Measurements from ENCODE around the gene PCID2. TPM values are rescaled to one million over a fixed set of nuclear protein-coding genes. Genes with fewer than 3 reads are reported as not detected.
A peak's percentile ranks its signal among the peaks of the same experiment; 100 is the strongest.

The PCID2 gene
- total and polyA plus RNA-seq, 2 of the 13 experiments (the other 11 are each of a cell fraction or from before 2014, with no cell fraction given): 65.0 to 111 TPM

DNA sequence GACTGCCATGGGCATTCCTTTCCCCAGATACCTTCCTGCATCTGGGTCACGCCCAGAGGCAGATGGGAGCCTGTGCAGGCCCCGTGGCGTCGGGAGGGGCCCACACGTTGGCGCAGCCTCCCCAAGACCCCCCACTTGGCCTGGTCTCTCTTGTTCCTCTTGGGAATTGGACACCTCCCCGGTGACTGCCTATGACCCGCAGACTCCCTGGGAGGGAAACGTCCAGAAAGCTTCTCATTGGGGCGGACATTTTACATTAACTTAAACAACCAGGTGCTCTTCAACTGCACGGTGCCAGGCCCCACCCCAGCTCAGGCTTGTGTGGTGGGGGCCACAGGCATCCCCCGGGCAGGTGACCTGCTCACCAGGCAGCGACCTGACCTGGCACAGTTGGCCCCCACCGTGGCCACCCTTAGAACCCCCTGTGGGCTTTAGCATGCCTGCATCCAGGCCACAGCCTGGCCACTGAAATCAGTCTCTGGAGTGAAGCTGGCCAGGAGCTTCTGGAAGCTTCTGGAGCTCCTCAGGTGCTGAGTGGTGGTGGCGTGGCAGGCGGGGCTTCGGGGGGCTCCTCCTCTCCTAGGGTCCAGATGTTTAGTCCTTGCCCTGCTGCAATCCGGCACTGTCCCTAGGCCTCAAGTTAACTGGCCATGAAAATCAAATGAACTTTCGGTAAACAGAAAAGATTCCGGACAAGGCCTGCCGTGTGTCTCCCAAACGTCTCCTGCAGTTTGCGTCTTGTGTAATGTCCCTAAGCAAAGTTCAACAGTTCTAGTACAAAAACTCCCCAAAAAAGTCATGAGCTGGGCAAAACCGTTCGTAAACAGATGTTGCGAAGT, 58.5 kb downstream of the PCID2 start (continued):
- TF ChIP-seq, protein P1, sequence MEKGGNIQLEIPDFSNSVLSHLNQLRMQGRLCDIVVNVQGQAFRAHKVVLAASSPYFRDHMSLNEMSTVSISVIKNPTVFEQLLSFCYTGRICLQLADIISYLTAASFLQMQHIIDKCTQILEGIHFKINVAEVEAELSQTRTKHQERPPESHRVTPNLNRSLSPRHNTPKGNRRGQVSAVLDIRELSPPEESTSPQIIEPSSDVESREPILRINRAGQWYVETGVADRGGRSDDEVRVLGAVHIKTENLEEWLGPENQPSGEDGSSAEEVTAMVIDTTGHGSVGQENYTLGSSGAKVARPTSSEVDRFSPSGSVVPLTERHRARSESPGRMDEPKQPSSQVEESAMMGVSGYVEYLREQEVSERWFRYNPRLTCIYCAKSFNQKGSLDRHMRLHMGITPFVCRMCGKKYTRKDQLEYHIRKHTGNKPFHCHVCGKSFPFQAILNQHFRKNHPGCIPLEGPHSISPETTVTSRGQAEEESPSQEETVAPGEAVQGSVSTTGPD (CRISPR knock-in tag; IDR thresholded peaks at IDR 0.05): 0 out of 2 replicates have a peak, but pooled peaks have one; percentile 40
- TF ChIP-seq ZBTB38 (CRISPR knock-in tag; IDR thresholded peaks at IDR 0.05) (no peak), MIER2 (CRISPR knock-in tag; IDR thresholded peaks at IDR 0.05) (no peak), ZNF24 (IDR thresholded peaks at IDR 0.05) (no peak), KLF13 (CRISPR knock-in tag; IDR thresholded peaks at IDR 0.05) (no peak), SSRP1 (CRISPR knock-in tag; IDR thresholded peaks at IDR 0.05) (no peak), SAFB2 (CRISPR knock-in tag; IDR thresholded peaks at IDR 0.05; ENCODE audit: borderline replicate concordance, low read depth) (no peak; the same call in 1 of the 2 replicates), SP2 (CRISPR knock-in tag; IDR thresholded peaks at IDR 0.05) (no peak), TARDBP (CRISPR knock-in tag; IDR thresholded peaks at IDR 0.05) (no peak), SMARCC2 (IDR thresholded peaks at IDR 0.05) (no peak), ZNF556 (CRISPR knock-in tag; IDR thresholded peaks at IDR 0.05; ENCODE audit: borderline replicate concordance) (no peak), ZNF784 (CRISPR knock-in tag; IDR thresholded peaks at IDR 0.05; ENCODE audit: borderline replicate concordance) (no peak), STAG1 (CRISPR knock-in tag; IDR thresholded peaks at IDR 0.05) (no peak), ZIK1 (CRISPR knock-in tag; IDR thresholded peaks at IDR 0.05; ENCODE audit: borderline replicate concordance, low read depth) (no peak)
- TF ChIP-seq, protein P2, sequence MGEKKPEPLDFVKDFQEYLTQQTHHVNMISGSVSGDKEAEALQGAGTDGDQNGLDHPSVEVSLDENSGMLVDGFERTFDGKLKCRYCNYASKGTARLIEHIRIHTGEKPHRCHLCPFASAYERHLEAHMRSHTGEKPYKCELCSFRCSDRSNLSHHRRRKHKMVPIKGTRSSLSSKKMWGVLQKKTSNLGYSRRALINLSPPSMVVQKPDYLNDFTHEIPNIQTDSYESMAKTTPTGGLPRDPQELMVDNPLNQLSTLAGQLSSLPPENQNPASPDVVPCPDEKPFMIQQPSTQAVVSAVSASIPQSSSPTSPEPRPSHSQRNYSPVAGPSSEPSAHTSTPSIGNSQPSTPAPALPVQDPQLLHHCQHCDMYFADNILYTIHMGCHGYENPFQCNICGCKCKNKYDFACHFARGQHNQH (CRISPR knock-in tag; IDR thresholded peaks at IDR 0.05): peak; percentile 19; the same call in 1 of the 2 replicates
- TF ChIP-seq, protein P3, sequence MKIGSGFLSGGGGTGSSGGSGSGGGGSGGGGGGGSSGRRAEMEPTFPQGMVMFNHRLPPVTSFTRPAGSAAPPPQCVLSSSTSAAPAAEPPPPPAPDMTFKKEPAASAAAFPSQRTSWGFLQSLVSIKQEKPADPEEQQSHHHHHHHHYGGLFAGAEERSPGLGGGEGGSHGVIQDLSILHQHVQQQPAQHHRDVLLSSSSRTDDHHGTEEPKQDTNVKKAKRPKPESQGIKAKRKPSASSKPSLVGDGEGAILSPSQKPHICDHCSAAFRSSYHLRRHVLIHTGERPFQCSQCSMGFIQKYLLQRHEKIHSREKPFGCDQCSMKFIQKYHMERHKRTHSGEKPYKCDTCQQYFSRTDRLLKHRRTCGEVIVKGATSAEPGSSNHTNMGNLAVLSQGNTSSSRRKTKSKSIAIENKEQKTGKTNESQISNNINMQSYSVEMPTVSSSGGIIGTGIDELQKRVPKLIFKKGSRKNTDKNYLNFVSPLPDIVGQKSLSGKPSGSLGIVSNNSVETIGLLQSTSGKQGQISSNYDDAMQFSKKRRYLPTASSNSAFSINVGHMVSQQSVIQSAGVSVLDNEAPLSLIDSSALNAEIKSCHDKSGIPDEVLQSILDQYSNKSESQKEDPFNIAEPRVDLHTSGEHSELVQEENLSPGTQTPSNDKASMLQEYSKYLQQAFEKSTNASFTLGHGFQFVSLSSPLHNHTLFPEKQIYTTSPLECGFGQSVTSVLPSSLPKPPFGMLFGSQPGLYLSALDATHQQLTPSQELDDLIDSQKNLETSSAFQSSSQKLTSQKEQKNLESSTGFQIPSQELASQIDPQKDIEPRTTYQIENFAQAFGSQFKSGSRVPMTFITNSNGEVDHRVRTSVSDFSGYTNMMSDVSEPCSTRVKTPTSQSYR (CRISPR knock-in tag; IDR thresholded peaks at IDR 0.05; ENCODE audit: borderline replicate concordance): 0 out of 2 replicates have a peak, but pooled peaks have one; percentile 15
- TF ChIP-seq, protein P4, sequence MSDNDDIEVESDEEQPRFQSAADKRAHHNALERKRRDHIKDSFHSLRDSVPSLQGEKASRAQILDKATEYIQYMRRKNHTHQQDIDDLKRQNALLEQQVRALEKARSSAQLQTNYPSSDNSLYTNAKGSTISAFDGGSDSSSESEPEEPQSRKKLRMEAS (IDR thresholded peaks at IDR 0.05): no peak
- TF ChIP-seq, protein P5, sequence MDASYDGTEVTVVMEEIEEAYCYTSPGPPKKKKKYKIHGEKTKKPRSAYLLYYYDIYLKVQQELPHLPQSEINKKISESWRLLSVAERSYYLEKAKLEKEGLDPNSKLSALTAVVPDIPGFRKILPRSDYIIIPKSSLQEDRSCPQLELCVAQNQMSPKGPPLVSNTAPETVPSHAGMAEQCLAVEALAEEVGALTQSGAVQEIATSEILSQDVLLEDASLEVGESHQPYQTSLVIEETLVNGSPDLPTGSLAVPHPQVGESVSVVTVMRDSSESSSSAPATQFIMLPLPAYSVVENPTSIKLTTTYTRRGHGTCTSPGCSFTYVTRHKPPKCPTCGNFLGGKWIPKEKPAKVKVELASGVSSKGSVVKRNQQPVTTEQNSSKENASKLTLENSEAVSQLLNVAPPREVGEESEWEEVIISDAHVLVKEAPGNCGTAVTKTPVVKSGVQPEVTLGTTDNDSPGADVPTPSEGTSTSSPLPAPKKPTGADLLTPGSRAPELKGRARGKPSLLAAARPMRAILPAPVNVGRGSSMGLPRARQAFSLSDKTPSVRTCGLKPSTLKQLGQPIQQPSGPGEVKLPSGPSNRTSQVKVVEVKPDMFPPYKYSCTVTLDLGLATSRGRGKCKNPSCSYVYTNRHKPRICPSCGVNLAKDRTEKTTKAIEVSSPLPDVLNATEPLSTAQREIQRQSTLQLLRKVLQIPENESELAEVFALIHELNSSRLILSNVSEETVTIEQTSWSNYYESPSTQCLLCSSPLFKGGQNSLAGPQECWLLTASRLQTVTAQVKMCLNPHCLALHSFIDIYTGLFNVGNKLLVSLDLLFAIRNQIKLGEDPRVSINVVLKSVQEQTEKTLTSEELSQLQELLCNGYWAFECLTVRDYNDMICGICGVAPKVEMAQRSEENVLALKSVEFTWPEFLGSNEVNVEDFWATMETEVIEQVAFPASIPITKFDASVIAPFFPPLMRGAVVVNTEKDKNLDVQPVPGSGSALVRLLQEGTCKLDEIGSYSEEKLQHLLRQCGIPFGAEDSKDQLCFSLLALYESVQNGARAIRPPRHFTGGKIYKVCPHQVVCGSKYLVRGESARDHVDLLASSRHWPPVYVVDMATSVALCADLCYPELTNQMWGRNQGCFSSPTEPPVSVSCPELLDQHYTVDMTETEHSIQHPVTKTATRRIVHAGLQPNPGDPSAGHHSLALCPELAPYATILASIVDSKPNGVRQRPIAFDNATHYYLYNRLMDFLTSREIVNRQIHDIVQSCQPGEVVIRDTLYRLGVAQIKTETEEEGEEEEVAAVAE (CRISPR knock-in tag; IDR thresholded peaks at IDR 0.05; ENCODE audit: borderline replicate concordance): 0 out of 2 replicates have a peak, but pooled peaks have one; percentile 66

All from HepG2 (cell line).